BE2C (cell line): ENCODE measurements around the gene LDLRAD4.

Source experiments
- DNase-seq: peaks from one replicate; pipeline ENCODE4 v3.0.0-alpha.2; 2020
- H3K27me3 ChIP-seq: fragments of 250-450 bp; sonication (Bioruptor Pico); 2 replicates; pipeline ENCODE4 v1.5.1; 2020; ENCODE audit warnings: mild to moderate bottlenecking
- H3K36me3 ChIP-seq: fragments of 250-450 bp; sonication (Bioruptor Pico); 2 replicates; pipeline ENCODE4 v1.5.1; 2020; ENCODE audit warnings: mild to moderate bottlenecking
- H3K4me1 ChIP-seq: fragments of 250-450 bp; sonication (Bioruptor Pico); 2 replicates; pipeline ENCODE4 v1.5.1; 2020
- H3K4me3 ChIP-seq: 2 replicates; pipeline ENCODE4 v1.5.1; 2011; ENCODE audit warnings: low read depth, low read length
- H3K9me3 ChIP-seq: fragments of 250-450 bp; sonication (Bioruptor Pico); 2 replicates; pipeline ENCODE4 v1.5.1; 2020
- TF ChIP-seq, protein P1 (sequence below): IDR thresholded peaks from 2 replicates; pipeline ENCODE4 v1.5.1; 2012; ENCODE audit warnings: mild to moderate bottlenecking, low read depth, low read length

LDLRAD4 gene

DNA sequence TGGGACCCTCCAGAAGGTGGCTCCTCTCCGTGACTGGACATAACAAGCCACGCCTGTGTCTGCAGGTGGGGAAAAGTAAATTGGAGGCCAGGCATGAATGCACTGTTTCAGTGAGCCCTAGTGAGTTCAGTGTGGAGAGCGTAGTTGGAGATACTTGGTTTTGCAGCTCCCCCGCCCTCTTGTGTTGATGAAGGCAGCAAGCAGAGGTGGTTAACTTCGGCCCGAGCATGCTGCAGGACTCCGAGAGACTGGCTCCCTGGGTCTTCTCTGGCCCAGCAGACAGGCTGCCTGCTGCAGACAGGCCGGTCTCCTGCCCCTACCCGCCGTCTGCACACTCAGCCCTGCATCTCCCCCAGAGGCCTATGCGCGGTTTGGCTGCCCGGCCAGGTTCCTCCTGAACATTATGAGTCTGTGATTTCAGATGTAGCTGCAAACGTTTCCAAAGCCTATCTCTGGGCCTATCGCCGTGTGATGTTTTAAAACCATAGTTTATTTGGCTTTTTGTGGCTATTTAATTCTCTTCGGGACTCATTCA is 102.4 kb downstream of the LDLRAD4 start:
- Histone ChIP-seq H3K27me3 (no peaks in the 10 kb centered on the region), H3K9me3 (no peaks in the 10 kb centered on the region), H3K4me3 (no peak overlapping the region), H3K4me1 (no peaks in the 10 kb centered on the region), H3K36me3 (no peaks in the 10 kb centered on the region)
- TF ChIP-seq, protein P1, sequence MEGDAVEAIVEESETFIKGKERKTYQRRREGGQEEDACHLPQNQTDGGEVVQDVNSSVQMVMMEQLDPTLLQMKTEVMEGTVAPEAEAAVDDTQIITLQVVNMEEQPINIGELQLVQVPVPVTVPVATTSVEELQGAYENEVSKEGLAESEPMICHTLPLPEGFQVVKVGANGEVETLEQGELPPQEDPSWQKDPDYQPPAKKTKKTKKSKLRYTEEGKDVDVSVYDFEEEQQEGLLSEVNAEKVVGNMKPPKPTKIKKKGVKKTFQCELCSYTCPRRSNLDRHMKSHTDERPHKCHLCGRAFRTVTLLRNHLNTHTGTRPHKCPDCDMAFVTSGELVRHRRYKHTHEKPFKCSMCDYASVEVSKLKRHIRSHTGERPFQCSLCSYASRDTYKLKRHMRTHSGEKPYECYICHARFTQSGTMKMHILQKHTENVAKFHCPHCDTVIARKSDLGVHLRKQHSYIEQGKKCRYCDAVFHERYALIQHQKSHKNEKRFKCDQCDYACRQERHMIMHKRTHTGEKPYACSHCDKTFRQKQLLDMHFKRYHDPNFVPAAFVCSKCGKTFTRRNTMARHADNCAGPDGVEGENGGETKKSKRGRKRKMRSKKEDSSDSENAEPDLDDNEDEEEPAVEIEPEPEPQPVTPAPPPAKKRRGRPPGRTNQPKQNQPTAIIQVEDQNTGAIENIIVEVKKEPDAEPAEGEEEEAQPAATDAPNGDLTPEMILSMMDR = no peak
- no peak for DNase-seq

DNA sequence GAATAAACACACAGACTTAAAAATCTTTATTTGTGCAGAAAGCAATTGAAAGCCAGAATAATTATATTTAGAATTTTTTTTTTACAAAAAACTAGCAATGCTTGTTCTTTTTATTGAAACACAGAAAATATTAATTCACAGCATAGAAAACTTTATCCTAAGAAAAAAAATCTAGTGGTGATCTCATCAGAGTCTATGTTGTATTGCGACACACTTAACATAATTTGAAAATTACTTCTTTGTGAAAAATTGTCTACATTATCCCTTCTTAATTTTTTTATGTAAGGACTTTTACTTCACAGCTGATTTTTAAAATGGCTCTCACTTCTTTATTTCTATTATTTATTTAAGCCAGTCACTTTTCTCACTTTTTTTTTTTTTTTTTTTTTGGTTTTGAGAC is 103.4 kb downstream of the LDLRAD4 start:
- Histone ChIP-seq H3K36me3 (no peaks in the 10 kb centered on the region), H3K9me3 (no peaks in the 10 kb centered on the region), H3K27me3 (no peaks in the 10 kb centered on the region), H3K4me3 (no peak overlapping the region), H3K4me1 (no peaks in the 10 kb centered on the region)
- TF ChIP-seq, protein P1 = no peak
- DNase-seq = no peak

DNA sequence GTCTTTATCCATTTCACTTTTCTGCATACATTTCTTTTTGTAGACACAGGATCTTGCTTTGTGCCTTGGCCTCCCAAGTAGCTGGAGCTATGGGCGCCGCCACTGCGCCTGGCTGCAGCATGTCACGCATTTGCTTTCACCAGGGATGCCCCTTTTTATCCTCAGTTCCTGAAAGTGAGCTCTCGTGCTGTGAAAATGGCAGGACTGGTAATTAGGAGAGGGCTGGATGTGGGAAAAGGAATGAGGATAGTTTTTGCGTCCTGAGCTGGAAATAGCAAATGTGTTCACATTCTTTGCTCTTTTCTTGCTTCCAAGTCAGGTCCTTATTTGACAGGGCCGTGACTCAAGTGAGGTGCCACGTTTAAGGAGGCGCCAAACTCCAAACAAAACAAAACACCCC is 104.6 kb downstream of the LDLRAD4 start:
- no peak for DNase-seq
- TF ChIP-seq, protein P1 = no peak
- H3K27me3 ChIP-seq = no peaks in the 10 kb centered on the region

GRCh38 chr18:13324880-13325279 is 106.3 kb downstream of the LDLRAD4 start:
- TF ChIP-seq, protein P1 = no peak
- H3K36me3 ChIP-seq = no peaks in the 10 kb centered on the region
- H3K4me3 ChIP-seq = no peak overlapping the region
- DNase-seq = no peak
- H3K27me3 ChIP-seq = no peaks in the 10 kb centered on the region
- H3K9me3 ChIP-seq = no peaks in the 10 kb centered on the region
- H3K4me1 ChIP-seq = no peaks in the 10 kb centered on the region

More for the DNA sequence above, 104.6 kb downstream of the LDLRAD4 start:
- Histone ChIP-seq H3K4me3 (no peak overlapping the region), H3K4me1 (no peaks in the 10 kb centered on the region), H3K9me3 (no peaks in the 10 kb centered on the region), H3K36me3 (no peaks in the 10 kb centered on the region)

DNA sequence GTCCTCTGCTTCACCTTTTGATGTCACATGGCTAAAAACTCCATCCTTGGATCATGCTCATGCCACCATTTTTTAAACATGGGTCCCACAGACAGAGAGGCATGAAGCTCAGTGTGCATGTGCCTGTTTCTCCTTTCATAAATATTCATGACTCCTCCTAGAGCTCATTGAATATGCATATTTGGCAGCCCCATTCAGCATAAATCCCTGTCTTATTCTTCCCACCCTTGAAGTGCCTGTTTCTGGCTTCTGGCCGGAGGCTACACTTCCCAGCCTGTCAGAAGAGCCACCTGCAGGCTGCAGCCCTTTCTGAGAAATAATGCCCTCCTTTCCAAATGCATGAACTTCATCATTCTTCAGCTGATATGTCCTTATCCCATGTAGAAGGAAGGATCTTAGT is 109.7 kb downstream of the LDLRAD4 start:
- no peak for DNase-seq
- TF ChIP-seq, protein P1 = no peak
- Histone ChIP-seq H3K27me3 (no peaks in the 10 kb centered on the region), H3K9me3 (no peaks in the 10 kb centered on the region), H3K4me3 (no peak overlapping the region), H3K4me1 (no peaks in the 10 kb centered on the region), H3K36me3 (no peaks in the 10 kb centered on the region)

DNA sequence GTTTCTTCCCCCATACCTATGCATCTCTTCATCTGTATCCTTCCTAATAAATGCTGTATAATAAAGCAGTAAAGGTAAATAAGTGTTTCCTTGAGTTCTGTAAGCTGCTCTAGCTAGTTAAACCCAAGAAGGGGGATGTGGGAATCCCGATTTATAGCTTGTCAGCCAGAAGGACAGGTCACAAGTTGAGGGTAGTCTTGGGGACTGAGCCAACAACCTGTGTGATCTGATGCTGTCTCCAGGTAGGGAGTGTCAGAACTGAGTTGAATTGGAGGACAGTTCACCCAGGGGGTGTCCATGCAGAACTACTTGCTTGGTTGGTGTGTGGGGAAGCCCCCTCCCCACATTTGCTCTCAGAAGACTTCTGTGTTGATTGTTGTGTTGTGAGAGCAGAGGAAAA is 112.4 kb downstream of the LDLRAD4 start:
- no peaks in the 10 kb centered on the region for H3K27me3 ChIP-seq
- H3K4me1 ChIP-seq = no peaks in the 10 kb centered on the region
- H3K4me3 ChIP-seq = no peak overlapping the region
- TF ChIP-seq, protein P1 = no peak
- no peaks in the 10 kb centered on the region for H3K36me3 ChIP-seq
- DNase-seq = no peak
- no peaks in the 10 kb centered on the region for H3K9me3 ChIP-seq
